ENCODE data around the gene OR2B2. TPM values are rescaled to one million over a fixed set of nuclear protein-coding genes. Genes with fewer than 3 reads are reported as not detected.

Gene OR2B2
- total RNA-seq, 1 experiment from 2014 or later: not detected

DNA sequence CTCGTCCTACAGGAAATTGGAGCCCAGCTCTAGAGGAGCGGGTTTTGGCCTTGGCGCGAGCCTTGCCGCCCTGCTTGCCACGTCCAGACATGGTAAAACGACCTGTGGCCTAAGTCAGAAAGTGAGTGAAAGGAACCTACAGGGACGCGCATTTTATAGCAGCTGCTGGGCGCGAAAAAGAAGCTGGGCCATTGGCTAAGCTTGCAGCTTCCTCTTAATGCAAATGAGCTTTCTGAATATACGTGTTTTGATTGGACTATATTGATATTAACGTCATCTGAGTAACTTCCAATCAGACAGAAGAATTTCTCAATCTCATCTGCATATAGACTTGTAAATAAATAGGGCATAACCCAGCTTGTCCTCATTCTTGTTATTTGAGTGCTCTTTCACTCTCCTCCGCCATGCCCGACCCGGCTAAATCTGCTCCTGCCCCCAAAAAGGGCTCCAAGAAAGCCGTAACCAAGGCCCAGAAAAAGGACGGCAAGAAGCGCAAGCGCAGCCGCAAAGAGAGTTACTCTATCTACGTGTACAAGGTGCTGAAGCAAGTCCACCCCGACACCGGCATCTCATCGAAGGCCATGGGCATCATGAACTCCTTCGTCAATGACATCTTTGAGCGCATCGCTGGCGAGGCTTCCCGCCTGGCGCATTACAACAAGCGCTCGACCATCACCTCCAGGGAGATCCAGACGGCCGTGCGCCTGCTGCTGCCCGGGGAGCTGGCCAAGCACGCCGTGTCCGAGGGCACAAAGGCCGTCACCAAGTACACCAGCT lies 18.9 kb downstream of the OR2B2 start:
- ChIA-PET CTCF (interaction anchor here (0.6 kb wide), 1 partner anchor 248 kb away, joined by 3 read pairs; the partner anchor contains the start of gene ZKSCAN8), POLR2A (ENCODE audit: low non-redundant PET) (interaction anchor here (0.5 to 3.5 kb wide), 18 partner anchors 13 to 1840 kb away, joined by 3 to 78 read pairs (median 6); a partner anchor contains a TSS)
- H3K36me3 ChIP-seq (ENCODE audit: insufficient read depth, low read length, poor library complexity, severe bottlenecking): no peaks in the 10 kb centered on the region
- H3K4me1 ChIP-seq (ENCODE audit: insufficient read depth, low read length, poor library complexity, severe bottlenecking): peaks cover 22% of the 10 kb centered on the region
- peak; percentile 97 for DNase-seq (ENCODE audit: low spot score)
- peak overlapping the region; percentile 63 for H3K4me3 ChIP-seq (ENCODE audit: low read depth, low read length, poor library complexity, severe bottlenecking)
- intact Hi-C loops (cut with micrococcal nuclease; ENCODE audit: unreplicated experiment): loop anchor here (2.0 to 10.0 kb wide), 5 partner anchors 81 to 1861 kb away; a partner anchor contains a TSS
- BruUV-seq (replicated peaks): TSS peak; percentile 64
- H3K27me3 ChIP-seq (replicated peaks; ENCODE audit: insufficient read depth, low read depth, low read length, poor library complexity): no peaks in the 10 kb centered on the region
- TF ChIP-seq EZH2 (IDR thresholded peaks at IDR 0.05; ENCODE audit: borderline replicate concordance, low read depth, low read length, poor library complexity, severe bottlenecking): no peak
- TF ChIP-seq, protein P1, sequence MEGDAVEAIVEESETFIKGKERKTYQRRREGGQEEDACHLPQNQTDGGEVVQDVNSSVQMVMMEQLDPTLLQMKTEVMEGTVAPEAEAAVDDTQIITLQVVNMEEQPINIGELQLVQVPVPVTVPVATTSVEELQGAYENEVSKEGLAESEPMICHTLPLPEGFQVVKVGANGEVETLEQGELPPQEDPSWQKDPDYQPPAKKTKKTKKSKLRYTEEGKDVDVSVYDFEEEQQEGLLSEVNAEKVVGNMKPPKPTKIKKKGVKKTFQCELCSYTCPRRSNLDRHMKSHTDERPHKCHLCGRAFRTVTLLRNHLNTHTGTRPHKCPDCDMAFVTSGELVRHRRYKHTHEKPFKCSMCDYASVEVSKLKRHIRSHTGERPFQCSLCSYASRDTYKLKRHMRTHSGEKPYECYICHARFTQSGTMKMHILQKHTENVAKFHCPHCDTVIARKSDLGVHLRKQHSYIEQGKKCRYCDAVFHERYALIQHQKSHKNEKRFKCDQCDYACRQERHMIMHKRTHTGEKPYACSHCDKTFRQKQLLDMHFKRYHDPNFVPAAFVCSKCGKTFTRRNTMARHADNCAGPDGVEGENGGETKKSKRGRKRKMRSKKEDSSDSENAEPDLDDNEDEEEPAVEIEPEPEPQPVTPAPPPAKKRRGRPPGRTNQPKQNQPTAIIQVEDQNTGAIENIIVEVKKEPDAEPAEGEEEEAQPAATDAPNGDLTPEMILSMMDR (conservative IDR thresholded peaks at IDR 0.05; ENCODE audit: low read depth, low read length): no peak
- peak overlapping the region; percentile 94 for H3K27ac ChIP-seq (ENCODE audit: low read depth, low read length, poor library complexity, severe bottlenecking)
- H3K9me3 ChIP-seq (ENCODE audit: low read depth, low read length, poor library complexity, severe bottlenecking): no peaks in the 10 kb centered on the region

DNA sequence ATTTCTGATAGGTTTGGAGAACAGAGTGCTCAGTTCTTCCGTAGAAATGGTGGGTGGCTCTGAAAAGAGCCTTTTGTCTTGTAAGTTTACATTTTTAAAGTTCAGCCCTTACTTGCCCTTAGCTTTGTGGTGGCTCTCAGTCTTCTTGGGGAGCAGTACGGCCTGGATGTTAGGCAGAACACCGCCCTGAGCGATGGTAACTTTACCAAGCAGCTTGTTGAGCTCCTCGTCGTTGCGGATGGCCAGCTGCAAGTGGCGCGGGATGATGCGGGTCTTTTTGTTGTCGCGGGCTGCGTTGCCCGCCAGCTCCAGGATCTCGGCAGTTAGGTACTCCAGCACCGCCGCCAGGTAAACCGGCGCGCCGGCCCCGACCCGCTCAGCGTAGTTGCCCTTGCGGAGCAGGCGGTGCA lies 19.5 kb downstream of the OR2B2 start:
- CTCF ChIA-PET: no interaction called here
- TSS peak; percentile 92 for BruUV-seq (replicated peaks)

DNA sequence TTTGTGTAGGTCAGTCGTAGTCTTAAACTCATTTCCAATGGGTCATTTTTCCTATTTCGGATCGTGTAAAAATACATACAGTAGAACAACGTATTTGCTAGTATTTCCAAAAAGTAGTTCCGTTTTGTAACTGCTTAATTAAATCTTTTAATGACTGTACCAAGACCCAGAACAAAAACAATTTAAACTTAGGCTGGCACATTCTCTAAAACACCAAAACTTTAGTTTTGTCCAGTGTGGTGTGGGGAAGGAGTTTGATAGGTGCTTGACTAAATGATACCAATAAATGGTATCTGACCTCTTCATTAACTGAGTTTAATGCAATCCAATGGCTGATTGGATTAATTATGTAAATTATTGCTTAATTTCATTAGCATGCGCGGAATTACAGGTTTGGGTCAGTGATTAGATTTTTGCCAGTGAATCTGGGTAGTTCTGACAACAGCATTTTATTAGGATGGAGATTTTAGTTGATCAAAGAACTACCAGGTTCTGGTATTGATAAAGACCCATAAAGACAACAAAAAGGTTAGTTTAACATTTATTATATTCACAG lies 20.8 kb downstream of the OR2B2 start:
- DNase-seq (ENCODE audit: low spot score): no peak
- peaks cover 18% of the 10 kb centered on the region for H3K4me1 ChIP-seq (ENCODE audit: insufficient read depth, low read length, poor library complexity, severe bottlenecking)
- CTCF ChIA-PET: interaction anchor here (0.6 kb wide), 1 partner anchor 83 kb away, joined by 3 read pairs; no protein-coding TSS in a partner anchor
- POLR2A ChIA-PET (ENCODE audit: low non-redundant PET): interaction anchor here (0.6 to 2.1 kb wide), 5 partner anchors 19 to 1696 kb away, joined by 4 to 66 read pairs (median 11); a partner anchor contains a TSS
- no peaks in the 10 kb centered on the region for H3K9me3 ChIP-seq (ENCODE audit: low read depth, low read length, poor library complexity, severe bottlenecking)
- BruUV-seq (replicated peaks): no TSS peak
- peak overlapping the region; percentile 94 for H3K27ac ChIP-seq (ENCODE audit: low read depth, low read length, poor library complexity, severe bottlenecking)
- intact Hi-C loops (cut with micrococcal nuclease; ENCODE audit: unreplicated experiment): loop anchor here (2.0 to 10.0 kb wide), 5 partner anchors 19 to 1859 kb away; a partner anchor contains a TSS
- TF ChIP-seq EZH2 (IDR thresholded peaks at IDR 0.05; ENCODE audit: borderline replicate concordance, low read depth, low read length, poor library complexity, severe bottlenecking): no peak
- TF ChIP-seq, protein P1 (conservative IDR thresholded peaks at IDR 0.05; ENCODE audit: low read depth, low read length): no peak
- H3K4me3 ChIP-seq (ENCODE audit: low read depth, low read length, poor library complexity, severe bottlenecking): peak overlapping the region; percentile 63
- H3K36me3 ChIP-seq (ENCODE audit: insufficient read depth, low read length, poor library complexity, severe bottlenecking): no peaks in the 10 kb centered on the region
- H3K27me3 ChIP-seq (replicated peaks; ENCODE audit: insufficient read depth, low read depth, low read length, poor library complexity): no peaks in the 10 kb centered on the region

More for the DNA sequence above, 19.5 kb downstream of the OR2B2 start:
- no peaks in the 10 kb centered on the region for H3K36me3 ChIP-seq (ENCODE audit: insufficient read depth, low read length, poor library complexity, severe bottlenecking)
- DNase-seq (ENCODE audit: low spot score): no peak
- POLR2A ChIA-PET (ENCODE audit: low non-redundant PET): interaction anchor here (0.5 to 3.5 kb wide), 14 partner anchors 13 to 1580 kb away, joined by 3 to 78 read pairs (median 6); a partner anchor contains a TSS
- peak overlapping the region; percentile 63 for H3K4me3 ChIP-seq (ENCODE audit: low read depth, low read length, poor library complexity, severe bottlenecking)
- H3K27ac ChIP-seq (ENCODE audit: low read depth, low read length, poor library complexity, severe bottlenecking): peak overlapping the region; percentile 94
- H3K4me1 ChIP-seq (ENCODE audit: insufficient read depth, low read length, poor library complexity, severe bottlenecking): peaks cover 22% of the 10 kb centered on the region
- TF ChIP-seq EZH2 (IDR thresholded peaks at IDR 0.05; ENCODE audit: borderline replicate concordance, low read depth, low read length, poor library complexity, severe bottlenecking): no peak
- TF ChIP-seq, protein P1 (conservative IDR thresholded peaks at IDR 0.05; ENCODE audit: low read depth, low read length): no peak
- no peaks in the 10 kb centered on the region for H3K9me3 ChIP-seq (ENCODE audit: low read depth, low read length, poor library complexity, severe bottlenecking)
- no peaks in the 10 kb centered on the region for H3K27me3 ChIP-seq (replicated peaks; ENCODE audit: insufficient read depth, low read depth, low read length, poor library complexity)
- intact Hi-C loops (cut with micrococcal nuclease; ENCODE audit: unreplicated experiment): loop anchor here (2.0 to 10.0 kb wide), 5 partner anchors 80 to 1860 kb away; a partner anchor contains a TSS
